GM19025 (cell line): ENCODE data around the gene FKBP5.
"Not testable (repeated sequence)": the region's sequence is repeated elsewhere in the genome, so short reads cannot be mapped to it uniquely, and the experiment has no call there.

ENCODE experiments used
- ATAC-seq: cut with Tn5 transposase; IDR thresholded peaks from one replicate; pipeline ENCODE4 v1.9.1; 2021; ENCODE audit warnings: mild to moderate bottlenecking, low read depth, moderate library complexity; ENCODE audit not compliant: unreplicated experiment

Gene FKBP5

GRCh38 chr6:35624341-35625070, 64.2 kb downstream of the FKBP5 start:
- no peak for ATAC-seq

DNA sequence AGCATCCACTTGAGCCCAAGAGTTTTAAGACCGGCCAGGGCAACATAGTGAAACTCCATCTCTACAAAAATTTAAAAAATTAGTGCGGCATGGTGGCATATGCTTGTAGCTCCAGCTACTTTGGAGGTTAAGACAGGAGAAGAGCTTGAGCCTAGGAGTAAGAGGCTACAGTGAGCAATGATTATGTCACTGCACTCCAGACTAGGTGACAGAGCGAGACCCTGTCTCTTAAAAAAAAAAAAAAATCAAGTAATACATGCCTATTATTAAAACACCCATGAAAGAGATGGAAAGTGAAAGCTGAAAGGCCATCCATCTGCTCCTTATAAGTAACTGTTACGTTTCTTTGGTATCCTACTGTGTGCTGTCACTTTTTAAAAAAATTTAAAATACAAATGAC, 66.4 kb downstream of the FKBP5 start:
- no peak for ATAC-seq

GRCh38 chr6:35620706-35621105, 68.0 kb downstream of the FKBP5 start:
- ATAC-seq = no peak

DNA sequence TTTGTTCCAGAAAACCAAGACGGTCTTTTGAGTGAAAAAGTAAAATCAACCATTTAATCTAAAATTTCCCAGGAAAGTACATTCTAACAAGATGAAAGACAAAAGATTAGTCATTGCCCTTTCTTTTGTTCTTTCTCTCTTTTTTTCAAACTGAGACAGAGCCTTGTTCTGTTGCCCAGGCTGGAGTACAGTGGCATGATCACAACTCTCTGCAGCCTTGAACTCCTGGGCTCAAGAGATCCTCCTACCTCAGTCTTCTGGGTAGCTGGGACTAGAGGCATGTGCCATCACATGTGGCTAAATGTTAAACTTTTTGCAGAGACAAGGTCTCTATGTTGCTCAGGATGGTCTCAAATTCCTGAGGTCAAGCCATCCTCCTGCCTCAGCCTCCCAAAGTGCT, 75.0 kb downstream of the FKBP5 start:
- ATAC-seq = no peak

GRCh38 chr6:35611240-35611639, 77.5 kb downstream of the FKBP5 start:
- no peak for ATAC-seq

DNA sequence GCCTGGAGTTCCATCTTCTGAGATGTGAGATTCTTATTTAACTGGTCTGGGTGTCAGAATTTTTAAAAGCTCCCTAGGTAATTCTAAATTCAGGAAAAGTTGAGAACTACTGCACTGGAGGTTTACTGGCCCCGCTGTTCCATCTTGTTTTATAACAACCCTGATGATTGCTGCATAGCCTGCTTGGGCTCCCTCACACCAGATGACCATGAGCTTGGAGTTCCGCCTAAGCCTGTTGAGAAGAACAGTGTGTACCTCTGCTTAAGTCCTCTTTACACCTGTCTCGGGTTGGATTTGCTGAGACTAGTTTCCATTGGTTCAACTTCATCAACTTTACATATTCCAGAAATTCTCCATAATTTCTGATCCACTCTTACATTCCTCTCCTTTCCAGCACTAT, 77.9 kb downstream of the FKBP5 start:
- ATAC-seq = no peak

GRCh38 chr6:35609588-35609987, 79.1 kb downstream of the FKBP5 start:
- no peak for ATAC-seq

- ATAC-seq = no peak
These were observed 81.0 kb downstream of the FKBP5 start for GRCh38 chr6:35607517-35608233.

DNA sequence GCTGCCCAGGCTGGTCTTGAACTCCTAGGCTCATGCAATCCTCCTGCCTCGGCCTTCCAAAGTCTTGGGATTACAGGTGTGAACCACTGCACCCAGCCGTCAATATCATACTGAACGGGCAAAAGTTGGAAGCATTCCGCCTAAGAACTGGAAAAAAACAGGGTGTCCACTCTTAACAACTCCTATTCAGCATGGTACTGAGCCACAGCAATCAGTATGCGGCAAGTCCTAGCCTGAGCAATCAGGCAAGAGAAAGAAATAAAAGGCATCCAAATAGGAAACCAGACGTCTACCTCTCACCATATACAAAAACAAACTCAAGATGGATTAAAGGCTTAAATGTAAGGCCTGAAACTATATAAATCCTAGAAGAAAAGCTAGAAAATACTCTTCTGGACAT, 83.1 kb downstream of the FKBP5 start:
- ATAC-seq = no peak

DNA sequence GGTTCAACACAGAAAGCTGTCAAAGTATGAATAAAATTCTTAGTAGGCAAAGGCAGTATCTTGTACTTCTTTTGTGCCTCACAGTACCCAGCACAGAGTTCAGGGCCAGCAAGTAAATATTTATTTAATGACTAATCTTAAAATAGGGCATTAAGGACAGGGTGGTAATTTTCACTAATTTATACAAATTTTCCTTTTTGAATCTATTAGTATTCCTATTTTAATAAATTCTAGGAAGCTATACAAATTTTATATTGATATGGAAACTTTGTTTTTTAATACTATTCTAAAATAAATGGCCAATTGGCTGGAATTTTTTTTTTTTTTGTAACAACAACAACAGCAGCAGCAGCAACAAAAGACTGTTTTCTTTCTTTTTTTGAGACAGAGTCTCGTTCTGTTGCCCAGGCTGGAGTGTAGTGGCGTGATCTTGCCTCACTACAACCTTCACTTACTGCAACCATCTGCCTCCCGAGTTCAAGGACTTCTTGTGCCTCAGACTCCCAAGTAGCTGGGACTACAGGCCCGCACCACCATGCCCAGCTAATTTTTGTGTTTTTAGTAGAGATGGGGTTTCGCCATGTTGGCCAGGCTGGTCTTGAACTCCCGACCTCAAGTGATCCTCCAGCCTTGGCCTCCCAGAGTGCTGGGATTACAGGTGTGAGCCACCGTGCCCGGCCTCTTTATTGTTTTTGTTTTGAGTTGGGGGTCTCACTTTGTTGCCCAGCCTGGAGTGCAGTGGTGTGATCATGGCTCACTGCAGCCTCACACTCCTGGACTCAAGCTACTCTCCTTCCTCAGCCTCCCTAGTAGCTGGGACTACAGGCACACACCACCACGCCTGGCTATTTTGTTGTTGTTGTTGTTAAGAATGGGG, 85.2 kb downstream of the FKBP5 start:
- no peak for ATAC-seq

GRCh38 chr6:35602133-35602946, 86.4 kb downstream of the FKBP5 start:
- ATAC-seq = no peak

DNA sequence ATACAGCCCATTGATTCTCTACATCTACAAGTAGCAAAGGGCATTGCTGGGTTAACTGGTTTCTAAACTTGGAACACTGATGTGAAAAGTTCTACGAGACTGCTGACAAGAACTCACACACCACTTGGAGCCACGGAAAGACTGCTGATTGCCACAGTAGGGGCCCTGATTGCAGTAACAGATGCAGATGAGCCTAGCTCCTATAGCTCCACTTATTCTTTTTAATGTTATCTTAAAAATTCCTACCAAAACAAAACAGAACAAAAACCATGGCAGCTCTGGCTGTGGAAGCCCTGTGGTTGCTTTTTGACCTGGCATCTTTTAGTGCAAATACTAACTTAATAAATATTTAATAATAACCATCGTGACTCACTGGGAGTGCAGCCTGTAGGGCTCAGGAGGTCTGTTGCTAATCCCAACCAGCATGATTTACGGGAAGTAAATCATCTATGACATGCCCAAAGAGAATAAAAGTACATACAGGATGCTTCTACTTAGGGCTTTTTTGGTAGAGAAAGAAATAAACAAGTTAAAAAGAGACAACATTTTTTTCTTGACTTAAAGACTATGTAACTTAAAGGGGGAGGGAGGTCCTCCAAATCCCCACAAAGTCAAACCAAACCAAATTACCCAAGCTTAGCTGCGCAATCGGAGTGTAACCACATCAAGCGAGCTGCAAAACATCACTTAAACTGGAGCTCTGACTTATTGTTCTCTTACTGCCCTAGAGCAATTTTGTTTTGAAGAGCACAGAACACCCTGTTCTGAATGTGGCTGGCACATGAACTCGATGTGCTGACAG, 87.2 kb downstream of the FKBP5 start:
- ATAC-seq = no peak

GRCh38 chr6:35600659-35601125, 88.0 kb downstream of the FKBP5 start:
- ATAC-seq = no peak

DNA sequence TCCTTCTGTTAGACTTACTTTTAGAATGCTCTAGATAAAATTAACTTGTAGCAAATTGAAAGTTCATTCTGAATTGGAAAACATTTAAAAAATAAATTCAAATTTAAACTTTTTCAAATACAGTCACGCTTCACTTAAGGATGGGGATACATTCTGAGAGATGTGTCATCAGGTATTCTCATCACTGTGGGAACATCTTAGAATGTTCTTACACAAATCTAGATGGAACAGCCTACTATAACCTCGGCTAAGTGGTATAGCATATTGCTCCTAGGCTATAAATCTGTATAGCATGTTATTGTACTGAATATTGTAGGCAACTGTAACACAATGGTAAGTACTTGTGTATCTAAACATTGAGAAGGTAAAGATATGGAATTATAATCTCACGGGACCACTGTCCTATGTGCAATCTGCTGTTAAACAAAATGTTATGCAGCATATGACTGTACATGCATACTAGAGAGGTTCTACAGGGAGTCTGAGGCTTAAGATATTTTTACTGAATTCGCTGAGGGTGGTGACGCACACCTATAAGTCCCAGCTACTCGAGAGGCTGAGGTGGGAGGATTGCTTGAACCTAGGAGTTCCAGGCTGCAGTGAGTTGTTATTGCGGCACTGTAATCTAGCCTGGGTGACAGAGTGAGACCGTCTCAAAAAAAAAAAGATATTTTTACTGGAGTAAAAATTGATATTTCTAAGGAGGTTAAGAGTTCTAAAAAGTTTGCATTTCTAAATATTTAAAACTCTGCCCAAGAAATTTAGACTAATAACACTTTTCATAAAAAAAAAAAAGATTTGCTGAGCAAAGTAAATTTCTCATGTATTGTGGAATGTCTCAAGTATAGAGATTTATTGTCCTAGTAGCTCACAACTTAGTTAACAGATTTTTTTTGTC, 88.7 kb downstream of the FKBP5 start:
- ATAC-seq = no peak

DNA sequence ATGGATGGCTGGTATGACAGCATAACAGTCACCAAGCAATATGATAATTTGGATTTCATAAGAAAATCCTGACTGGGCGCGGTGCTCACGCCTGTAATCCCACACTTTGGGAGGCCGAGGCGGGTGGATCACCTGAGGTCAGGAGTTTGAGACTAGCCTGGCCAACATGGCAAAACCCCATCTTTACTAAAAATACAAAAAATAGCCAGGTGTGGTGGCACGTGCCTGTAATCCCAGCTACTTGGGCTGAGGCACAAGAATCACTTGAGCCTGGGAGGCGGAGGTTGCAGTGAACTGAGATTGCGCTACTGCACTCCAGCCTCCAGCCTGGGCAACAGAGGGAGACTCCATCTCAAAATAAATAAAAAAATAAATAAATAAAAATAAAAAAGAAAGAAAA, 90.1 kb downstream of the FKBP5 start:
- not testable (repeated sequence) for ATAC-seq

- ATAC-seq = no peak
These were observed 92.0 kb downstream of the FKBP5 start for GRCh38 chr6:35596448-35597442.

GRCh38 chr6:35594503-35595186, 94.1 kb downstream of the FKBP5 start:
- ATAC-seq = no peak
